Epithelial cell of proximal tubule (primary cell): ENCODE results near the gene DUSP14. TPM values are rescaled to one million over a fixed set of nuclear protein-coding genes. Genes with fewer than 3 reads are reported as not detected.

Experiments
- DNase-seq: peaks from one replicate; pipeline ENCODE4 v3.0.0-alpha.2; 2011; ENCODE audit warnings: low read depth
- H3K4me3 ChIP-seq: 2 replicates; pipeline ENCODE4 v1.5.1; 2011; ENCODE audit warnings: low read depth, mild to moderate bottlenecking, low read length
- CTCF ChIP-seq: conservative IDR thresholded peaks from 2 replicates; pipeline ENCODE4 v1.5.1; 2012; ENCODE audit warnings: low read depth, mild to moderate bottlenecking, low read length
- total RNA-seq: library from RNA; depleted of rRNA; stranded (reverse); fragments of >200 nt; gene quantifications from 2 replicates; pipeline ENCODE4 v1.2.3, GENCODE V29; 2015

DUSP14 gene
- total RNA-seq, 1 donor from 2014 or later, result 29.2 TPM

- TF ChIP-seq CTCF, result no peak
- no peak overlapping the region for H3K4me3 ChIP-seq
- no peak for DNase-seq
Measured at GRCh38 chr17:37523715-37524219, 34.1 kb downstream of the DUSP14 start.

GRCh38 chr17:37527249-37527851 is 37.7 kb downstream of the DUSP14 start:
- DNase-seq, result peak; percentile 15
- peak; percentile 89 for TF ChIP-seq CTCF
- no peak overlapping the region for H3K4me3 ChIP-seq

DNA sequence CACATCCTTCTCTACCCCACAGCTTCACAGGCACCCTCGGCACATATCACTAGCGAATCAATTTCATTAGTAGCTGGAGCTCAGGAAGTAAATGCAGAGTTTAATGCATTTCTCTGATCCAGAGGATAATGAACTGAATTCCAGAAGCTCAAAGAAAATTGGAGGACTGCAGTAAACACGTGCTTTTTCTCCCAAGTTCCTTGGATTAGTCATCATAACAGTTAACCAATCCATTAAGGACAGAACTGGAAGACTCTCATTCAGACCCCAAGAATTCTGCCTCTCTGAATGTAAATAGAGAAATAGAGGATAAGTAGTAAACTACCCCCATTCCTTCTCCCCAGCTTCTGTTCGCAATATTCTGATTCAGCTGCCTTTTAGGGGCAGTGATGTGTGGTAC is 40.7 kb downstream of the DUSP14 start:
- DNase-seq, result no peak
- no peak for TF ChIP-seq CTCF
- H3K4me3 ChIP-seq, result no peak overlapping the region

DNA sequence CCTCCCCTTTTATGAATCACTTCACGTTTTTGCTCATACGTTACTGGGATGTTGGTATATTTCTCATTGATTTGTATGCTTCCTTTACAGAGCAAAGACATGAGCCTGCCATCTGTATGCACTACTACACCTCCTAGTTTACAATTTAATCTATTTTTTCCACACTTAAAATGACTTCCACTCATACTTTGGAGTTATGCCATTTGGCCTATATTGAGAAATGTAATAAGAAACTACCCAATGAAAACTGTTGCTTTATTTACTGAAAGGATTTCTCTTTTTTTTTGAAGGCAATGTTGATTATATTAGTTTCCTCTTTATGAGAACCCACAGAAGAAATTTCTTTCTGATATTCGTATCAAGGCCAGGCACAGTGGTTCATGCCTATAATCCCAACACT is 43.1 kb downstream of the DUSP14 start:
- no peak for TF ChIP-seq CTCF
- no peak for DNase-seq

GRCh38 chr17:37535906-37536305 is 46.2 kb downstream of the DUSP14 start:
- no peak for TF ChIP-seq CTCF
- DNase-seq, result no peak
- H3K4me3 ChIP-seq, result no peak overlapping the region

More for the DNA sequence above, 43.1 kb downstream of the DUSP14 start:
- H3K4me3 ChIP-seq, result no peak overlapping the region

DNA sequence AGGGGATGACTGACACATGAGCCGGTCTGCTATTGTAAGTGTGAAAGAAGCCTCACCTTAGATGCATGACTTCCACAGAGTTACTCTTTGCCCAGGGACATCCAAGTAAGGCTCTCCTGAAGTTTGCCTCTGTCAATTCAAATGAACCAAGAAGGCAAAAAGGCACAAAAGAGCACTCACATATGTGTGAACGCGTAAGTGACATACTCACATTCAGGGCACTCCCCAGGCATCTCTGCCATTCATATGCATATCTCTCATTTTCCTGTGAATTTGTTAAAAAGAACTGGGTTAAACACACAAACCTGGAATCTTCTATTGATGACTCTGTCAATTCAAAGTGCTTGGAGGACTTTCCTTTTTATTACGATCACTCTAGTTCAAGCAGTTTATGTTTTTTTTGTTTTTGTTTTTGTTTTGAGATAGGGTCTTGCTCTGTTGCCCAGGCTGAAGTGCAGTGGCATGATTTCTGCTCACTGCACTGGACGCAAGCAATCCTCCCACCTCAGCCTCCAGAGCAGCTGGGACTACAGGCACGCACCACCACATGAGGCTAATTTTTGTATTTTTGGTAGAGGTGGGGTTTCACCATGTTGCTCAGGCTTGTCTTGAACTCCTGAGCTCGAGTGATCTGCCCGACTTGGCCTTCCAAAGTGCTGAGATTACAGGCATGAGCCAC is 49.4 kb downstream of the DUSP14 start:
- TF ChIP-seq CTCF, result no peak
- H3K4me3 ChIP-seq, result no peak overlapping the region

More for the DNA sequence above, 49.4 kb downstream of the DUSP14 start:
- DNase-seq, result no peak
